ENCODE results near the gene GNB1.

- TF ChIP-seq RXRA (IDR thresholded peaks at IDR 0.05; ENCODE audit: borderline replicate concordance, low read depth) (no peak), RCOR1 (IDR thresholded peaks at IDR 0.05; ENCODE audit: low read length) (no peak), TAF1 (IDR thresholded peaks at IDR 0.05; ENCODE audit: borderline replicate concordance, low read depth, low read length) (no peak), TEAD4 (IDR thresholded peaks at IDR 0.05; ENCODE audit: borderline replicate concordance, insufficient read depth) (no peak), EZH2phosphoT487 (IDR thresholded peaks at IDR 0.05; ENCODE audit: borderline replicate concordance, low read depth) (no peak), CTCF (IDR thresholded peaks at IDR 0.05) (no peak), MAX (IDR thresholded peaks at IDR 0.05; ENCODE audit: low read depth) (no peak), POLR2AphosphoS5 (IDR thresholded peaks at IDR 0.05; ENCODE audit: low read depth, low read length) (no peak), EP300 (IDR thresholded peaks at IDR 0.05; ENCODE audit: borderline replicate concordance in 1 of 2, low read depth in 1 of 2, low read length in 1 of 2) (no peak), FOXM1 (IDR thresholded peaks at IDR 0.05; ENCODE audit: low read depth) (no peak)
Observed at GRCh38 chr1:1786836-1787605, 103.9 kb downstream of the GNB1 start.
